ENCODE results near the gene MARS1.

Gene MARS1

GRCh38 chr12:57470970-57471656 lies 16.8 kb upstream of the MARS1 start:
- H3K9ac ChIP-seq (ENCODE audit: low read length in 5 of 5): no peak overlapping the region
- peaks cover 0 to 29% (median 0%) of the 10 kb centered on the region in 5 donors for H3K36me3 ChIP-seq (ENCODE audit: control insufficient read depth in 5 of 5, insufficient read depth in 5 of 5, low read length in 5 of 5)
- no peak overlapping the region for H3K27ac ChIP-seq (ENCODE audit: low read depth, low read length)
- H3K9me3 ChIP-seq (ENCODE audit: control insufficient read depth in 5 of 5, low read length in 5 of 5): no peaks in the 10 kb centered on the region
- no peak overlapping the region for H3K4me3 ChIP-seq (ENCODE audit: low read depth in 1 of 5, low read length in 5 of 5)
- peaks cover 10 to 42% (median 24%) of the 10 kb centered on the region in 5 donors for H3K27me3 ChIP-seq (ENCODE audit: control insufficient read depth in 5 of 5, insufficient read depth in 4 of 5, low read length in 5 of 5)
- H3K4me1 ChIP-seq (ENCODE audit: control insufficient read depth in 5 of 5, insufficient read depth in 5 of 5, low read length in 5 of 5): peaks cover 0 to 16% (median 13%) of the 10 kb centered on the region in 5 donors

- Histone ChIP-seq H3K4me1 (ENCODE audit: control insufficient read depth in 5 of 5, insufficient read depth in 5 of 5, low read length in 5 of 5) (peaks cover 0 to 22% (median 17%) of the 10 kb centered on the region in 5 donors), H3K36me3 (ENCODE audit: control insufficient read depth in 5 of 5, insufficient read depth in 5 of 5, low read length in 5 of 5) (peaks cover 0 to 29% (median 0%) of the 10 kb centered on the region in 5 donors), H3K27ac (ENCODE audit: low read depth, low read length) (no peak overlapping the region), H3K4me3 (ENCODE audit: low read depth in 1 of 5, low read length in 5 of 5) (no peak overlapping the region), H3K9me3 (ENCODE audit: control insufficient read depth in 5 of 5, low read length in 5 of 5) (no peaks in the 10 kb centered on the region), H3K27me3 (ENCODE audit: control insufficient read depth in 5 of 5, insufficient read depth in 4 of 5, low read length in 5 of 5) (peaks cover 10 to 47% (median 29%) of the 10 kb centered on the region in 5 donors), H3K9ac (ENCODE audit: low read length in 5 of 5) (no peak overlapping the region)
Observed at GRCh38 chr12:57471661-57472060, 16.2 kb upstream of the MARS1 start.

- no peak overlapping the region for H3K4me3 ChIP-seq (ENCODE audit: low read depth in 1 of 5, low read length in 5 of 5)
- peaks cover 8 to 53% (median 33%) of the 10 kb centered on the region in 5 donors for H3K27me3 ChIP-seq (ENCODE audit: control insufficient read depth in 5 of 5, insufficient read depth in 4 of 5, low read length in 5 of 5)
- no peaks in the 10 kb centered on the region for H3K9me3 ChIP-seq (ENCODE audit: control insufficient read depth in 5 of 5, low read length in 5 of 5)
- no peak overlapping the region for H3K9ac ChIP-seq (ENCODE audit: low read length in 5 of 5)
- H3K4me1 ChIP-seq (ENCODE audit: control insufficient read depth in 5 of 5, insufficient read depth in 5 of 5, low read length in 5 of 5): peaks cover 0 to 22% (median 17%) of the 10 kb centered on the region in 5 donors
- H3K36me3 ChIP-seq (ENCODE audit: control insufficient read depth in 5 of 5, insufficient read depth in 5 of 5, low read length in 5 of 5): peaks cover 0 to 29% (median 0%) of the 10 kb centered on the region in 5 donors
- no peak overlapping the region for H3K27ac ChIP-seq (ENCODE audit: low read depth, low read length)
Observed at GRCh38 chr12:57472391-57472790, 15.5 kb upstream of the MARS1 start.

GRCh38 chr12:57473392-57473791 lies 14.5 kb upstream of the MARS1 start:
- Histone ChIP-seq H3K4me3 (ENCODE audit: low read depth in 1 of 5, low read length in 5 of 5) (no peak overlapping the region), H3K9ac (ENCODE audit: low read length in 5 of 5) (no peak overlapping the region), H3K27ac (ENCODE audit: low read depth, low read length) (no peak overlapping the region), H3K4me1 (ENCODE audit: control insufficient read depth in 5 of 5, insufficient read depth in 5 of 5, low read length in 5 of 5) (peaks cover 0 to 22% (median 18%) of the 10 kb centered on the region in 5 donors), H3K36me3 (ENCODE audit: control insufficient read depth in 5 of 5, insufficient read depth in 5 of 5, low read length in 5 of 5) (peaks cover 0 to 29% (median 0%) of the 10 kb centered on the region in 5 donors), H3K9me3 (ENCODE audit: control insufficient read depth in 5 of 5, low read length in 5 of 5) (no peaks in the 10 kb centered on the region), H3K27me3 (ENCODE audit: control insufficient read depth in 5 of 5, insufficient read depth in 4 of 5, low read length in 5 of 5) (peaks cover 7 to 51% (median 38%) of the 10 kb centered on the region in 5 donors)

GRCh38 chr12:57473886-57474285 lies 14.0 kb upstream of the MARS1 start:
- Histone ChIP-seq H3K36me3 (ENCODE audit: control insufficient read depth in 5 of 5, insufficient read depth in 5 of 5, low read length in 5 of 5) (peaks cover 0 to 29% (median 0%) of the 10 kb centered on the region in 5 donors), H3K4me3 (ENCODE audit: low read depth in 1 of 5, low read length in 5 of 5) (no peak overlapping the region), H3K9me3 (ENCODE audit: control insufficient read depth in 5 of 5, low read length in 5 of 5) (no peaks in the 10 kb centered on the region), H3K27ac (ENCODE audit: low read depth, low read length) (no peak overlapping the region), H3K9ac (ENCODE audit: low read length in 5 of 5) (no peak overlapping the region), H3K27me3 (ENCODE audit: control insufficient read depth in 5 of 5, insufficient read depth in 4 of 5, low read length in 5 of 5) (peaks cover 7 to 54% (median 38%) of the 10 kb centered on the region in 5 donors), H3K4me1 (ENCODE audit: control insufficient read depth in 5 of 5, insufficient read depth in 5 of 5, low read length in 5 of 5) (peaks cover 0 to 26% (median 22%) of the 10 kb centered on the region in 5 donors)

GRCh38 chr12:57474430-57474829 lies 13.4 kb upstream of the MARS1 start:
- no peak overlapping the region for H3K9ac ChIP-seq (ENCODE audit: low read length in 5 of 5)
- no peak overlapping the region for H3K4me3 ChIP-seq (ENCODE audit: low read depth in 1 of 5, low read length in 5 of 5)
- peaks cover 0 to 32% (median 27%) of the 10 kb centered on the region in 5 donors for H3K4me1 ChIP-seq (ENCODE audit: control insufficient read depth in 5 of 5, insufficient read depth in 5 of 5, low read length in 5 of 5)
- H3K36me3 ChIP-seq (ENCODE audit: control insufficient read depth in 5 of 5, insufficient read depth in 5 of 5, low read length in 5 of 5): peaks cover 0 to 25% (median 0%) of the 10 kb centered on the region in 5 donors
- H3K9me3 ChIP-seq (ENCODE audit: control insufficient read depth in 5 of 5, low read length in 5 of 5): no peaks in the 10 kb centered on the region
- H3K27ac ChIP-seq (ENCODE audit: low read depth, low read length): no peak overlapping the region
- H3K27me3 ChIP-seq (ENCODE audit: control insufficient read depth in 5 of 5, insufficient read depth in 4 of 5, low read length in 5 of 5): peaks cover 7 to 53% (median 35%) of the 10 kb centered on the region in 5 donors

GRCh38 chr12:57474862-57475261 lies 13.0 kb upstream of the MARS1 start:
- Histone ChIP-seq H3K9ac (ENCODE audit: low read length in 5 of 5) (no peak overlapping the region), H3K27me3 (ENCODE audit: control insufficient read depth in 5 of 5, insufficient read depth in 4 of 5, low read length in 5 of 5) (peaks cover 7 to 52% (median 34%) of the 10 kb centered on the region in 5 donors), H3K27ac (ENCODE audit: low read depth, low read length) (no peak overlapping the region), H3K4me3 (ENCODE audit: low read depth in 1 of 5, low read length in 5 of 5) (peak overlapping the region in 1 of 5 donors; percentile 63), H3K4me1 (ENCODE audit: control insufficient read depth in 5 of 5, insufficient read depth in 5 of 5, low read length in 5 of 5) (peaks cover 0 to 35% (median 27%) of the 10 kb centered on the region in 5 donors), H3K9me3 (ENCODE audit: control insufficient read depth in 5 of 5, low read length in 5 of 5) (no peaks in the 10 kb centered on the region), H3K36me3 (ENCODE audit: control insufficient read depth in 5 of 5, insufficient read depth in 5 of 5, low read length in 5 of 5) (peaks cover 0 to 23% (median 0%) of the 10 kb centered on the region in 5 donors)

GRCh38 chr12:57475271-57476161 lies 12.4 kb upstream of the MARS1 start:
- H3K27me3 ChIP-seq (ENCODE audit: control insufficient read depth in 5 of 5, insufficient read depth in 4 of 5, low read length in 5 of 5): peaks cover 7 to 49% (median 31%) of the 10 kb centered on the region in 5 donors
- peaks cover 0 to 35% (median 27%) of the 10 kb centered on the region in 5 donors for H3K4me1 ChIP-seq (ENCODE audit: control insufficient read depth in 5 of 5, insufficient read depth in 5 of 5, low read length in 5 of 5)
- no peak overlapping the region for H3K27ac ChIP-seq (ENCODE audit: low read depth, low read length)
- H3K36me3 ChIP-seq (ENCODE audit: control insufficient read depth in 5 of 5, insufficient read depth in 5 of 5, low read length in 5 of 5): peaks cover 0 to 19% (median 0%) of the 10 kb centered on the region in 5 donors
- H3K9me3 ChIP-seq (ENCODE audit: control insufficient read depth in 5 of 5, low read length in 5 of 5): no peaks in the 10 kb centered on the region
- peak overlapping the region in 3 of 5 donors; percentile 18 to 68 (median 22) for H3K9ac ChIP-seq (ENCODE audit: low read length in 5 of 5)
- H3K4me3 ChIP-seq (ENCODE audit: low read depth in 1 of 5, low read length in 5 of 5): peak overlapping the region in 4 of 5 donors; percentile 47 to 63 (median 54)

- peak overlapping the region; percentile 48 to 71 (median 55) for H3K4me3 ChIP-seq (ENCODE audit: low read depth in 1 of 5, low read length in 5 of 5)
- H3K9me3 ChIP-seq (ENCODE audit: control insufficient read depth in 5 of 5, low read length in 5 of 5): no peaks in the 10 kb centered on the region
- no peak overlapping the region for H3K27ac ChIP-seq (ENCODE audit: low read depth, low read length)
- peaks cover 0 to 19% (median 0%) of the 10 kb centered on the region in 5 donors for H3K36me3 ChIP-seq (ENCODE audit: control insufficient read depth in 5 of 5, insufficient read depth in 5 of 5, low read length in 5 of 5)
- peaks cover 0 to 35% (median 27%) of the 10 kb centered on the region in 5 donors for H3K4me1 ChIP-seq (ENCODE audit: control insufficient read depth in 5 of 5, insufficient read depth in 5 of 5, low read length in 5 of 5)
- peak overlapping the region in 3 of 5 donors; percentile 48 to 71 (median 68) for H3K9ac ChIP-seq (ENCODE audit: low read length in 5 of 5)
- H3K27me3 ChIP-seq (ENCODE audit: control insufficient read depth in 5 of 5, insufficient read depth in 4 of 5, low read length in 5 of 5): peaks cover 7 to 44% (median 31%) of the 10 kb centered on the region in 5 donors
Observed at GRCh38 chr12:57476162-57476992, 11.5 kb upstream of the MARS1 start.
